ENCODE results near the gene MCCD1. TPM values are rescaled to one million over a fixed set of nuclear protein-coding genes. Genes with fewer than 3 reads are reported as not detected.

Gene MCCD1
- total RNA-seq, 2 donors from 2014 or later = not detected

DNA sequence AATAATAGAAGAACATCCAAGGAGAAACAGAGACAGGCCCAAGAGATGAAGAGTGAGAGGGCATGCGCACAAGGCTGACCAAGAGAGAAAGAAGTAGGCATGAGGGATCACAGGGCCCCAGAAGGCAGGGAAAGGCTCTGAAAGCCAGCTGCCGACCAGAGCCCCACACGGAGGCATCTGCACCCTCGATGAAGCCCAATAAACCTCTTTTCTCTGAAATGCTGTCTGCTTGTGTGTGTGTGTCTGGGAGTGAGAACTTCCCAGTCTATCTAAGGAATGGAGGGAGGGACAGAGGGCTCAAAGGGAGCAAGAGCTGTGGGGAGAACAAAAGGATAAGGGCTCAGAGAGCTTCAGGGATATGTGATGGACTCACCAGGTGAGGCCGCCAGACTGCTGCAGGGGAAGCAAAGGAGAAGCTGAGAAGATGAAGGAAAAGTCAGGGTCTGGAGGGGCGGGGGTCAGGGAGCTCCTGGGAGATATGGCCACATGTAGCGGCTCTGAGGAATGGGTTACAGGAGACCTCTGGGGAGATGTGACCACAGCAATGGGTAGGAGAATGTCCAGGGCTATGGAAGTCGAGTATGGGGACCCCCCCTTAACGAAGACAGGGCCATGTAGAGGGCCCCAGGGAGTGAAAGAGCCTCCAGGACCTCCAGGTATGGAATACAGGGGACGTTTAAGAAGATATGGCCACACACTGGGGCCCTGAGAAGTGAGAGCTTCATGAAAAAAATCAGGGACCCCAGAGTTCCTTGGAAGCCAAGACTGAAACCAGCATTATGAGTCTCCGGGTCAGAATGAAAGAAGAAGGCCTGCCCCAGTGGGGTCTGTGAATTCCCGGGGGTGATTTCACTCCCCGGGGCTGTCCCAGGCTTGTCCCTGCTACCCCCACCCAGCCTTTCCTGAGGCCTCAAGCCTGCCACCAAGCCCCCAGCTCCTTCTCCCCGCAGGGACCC is 45.6 kb downstream of the MCCD1 start:
- H3K36me3 ChIP-seq = no peaks in the 10 kb centered on the region
- H3K27me3 ChIP-seq = no peaks in the 10 kb centered on the region
- peak overlapping the region in 1 of 2 donors; percentile 35 for H3K27ac ChIP-seq
- no peak for DNase-seq (ENCODE audit: low spot score)
- H3K4me3 ChIP-seq = no peak overlapping the region
- H3K4me1 ChIP-seq = no peaks in the 10 kb centered on the region
- TF ChIP-seq, protein P1, sequence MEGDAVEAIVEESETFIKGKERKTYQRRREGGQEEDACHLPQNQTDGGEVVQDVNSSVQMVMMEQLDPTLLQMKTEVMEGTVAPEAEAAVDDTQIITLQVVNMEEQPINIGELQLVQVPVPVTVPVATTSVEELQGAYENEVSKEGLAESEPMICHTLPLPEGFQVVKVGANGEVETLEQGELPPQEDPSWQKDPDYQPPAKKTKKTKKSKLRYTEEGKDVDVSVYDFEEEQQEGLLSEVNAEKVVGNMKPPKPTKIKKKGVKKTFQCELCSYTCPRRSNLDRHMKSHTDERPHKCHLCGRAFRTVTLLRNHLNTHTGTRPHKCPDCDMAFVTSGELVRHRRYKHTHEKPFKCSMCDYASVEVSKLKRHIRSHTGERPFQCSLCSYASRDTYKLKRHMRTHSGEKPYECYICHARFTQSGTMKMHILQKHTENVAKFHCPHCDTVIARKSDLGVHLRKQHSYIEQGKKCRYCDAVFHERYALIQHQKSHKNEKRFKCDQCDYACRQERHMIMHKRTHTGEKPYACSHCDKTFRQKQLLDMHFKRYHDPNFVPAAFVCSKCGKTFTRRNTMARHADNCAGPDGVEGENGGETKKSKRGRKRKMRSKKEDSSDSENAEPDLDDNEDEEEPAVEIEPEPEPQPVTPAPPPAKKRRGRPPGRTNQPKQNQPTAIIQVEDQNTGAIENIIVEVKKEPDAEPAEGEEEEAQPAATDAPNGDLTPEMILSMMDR (IDR thresholded peaks at IDR 0.05) = no peak
- no peaks in the 10 kb centered on the region for H3K9me3 ChIP-seq

DNA sequence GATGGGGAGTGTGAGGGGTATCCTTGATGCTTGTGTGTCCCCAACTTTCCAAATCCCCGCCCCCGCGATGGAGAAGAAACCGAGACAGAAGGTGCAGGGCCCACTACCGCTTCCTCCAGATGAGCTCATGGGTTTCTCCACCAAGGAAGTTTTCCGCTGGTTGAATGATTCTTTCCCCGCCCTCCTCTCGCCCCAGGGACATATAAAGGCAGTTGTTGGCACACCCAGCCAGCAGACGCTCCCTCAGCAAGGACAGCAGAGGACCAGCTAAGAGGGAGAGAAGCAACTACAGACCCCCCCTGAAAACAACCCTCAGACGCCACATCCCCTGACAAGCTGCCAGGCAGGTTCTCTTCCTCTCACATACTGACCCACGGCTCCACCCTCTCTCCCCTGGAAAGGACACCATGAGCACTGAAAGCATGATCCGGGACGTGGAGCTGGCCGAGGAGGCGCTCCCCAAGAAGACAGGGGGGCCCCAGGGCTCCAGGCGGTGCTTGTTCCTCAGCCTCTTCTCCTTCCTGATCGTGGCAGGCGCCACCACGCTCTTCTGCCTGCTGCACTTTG is 46.7 kb downstream of the MCCD1 start, which contains the start of gene TNF:
TSS of gene TNF (plus strand) at position 231 of the 567 bp plus-strand sequence. CDS start at position 408, 177 bp downstream.
- peak within 1 kb of the TSS; percentile 35 to 39 for H3K27ac ChIP-seq
- H3K9me3 ChIP-seq = no peaks in the 10 kb centered on the region
- H3K36me3 ChIP-seq = no peaks in the 10 kb centered on the region
- peak; percentile 69 for DNase-seq (ENCODE audit: low spot score)
- TF ChIP-seq, protein P1 (IDR thresholded peaks at IDR 0.05) = no peak
- H3K4me3 ChIP-seq = peak within 1 kb of the TSS; percentile 25 to 42
- peaks cover 0 to 1% of the 10 kb centered on the region in 2 donors for H3K4me1 ChIP-seq
- no peaks in the 10 kb centered on the region for H3K27me3 ChIP-seq

DNA sequence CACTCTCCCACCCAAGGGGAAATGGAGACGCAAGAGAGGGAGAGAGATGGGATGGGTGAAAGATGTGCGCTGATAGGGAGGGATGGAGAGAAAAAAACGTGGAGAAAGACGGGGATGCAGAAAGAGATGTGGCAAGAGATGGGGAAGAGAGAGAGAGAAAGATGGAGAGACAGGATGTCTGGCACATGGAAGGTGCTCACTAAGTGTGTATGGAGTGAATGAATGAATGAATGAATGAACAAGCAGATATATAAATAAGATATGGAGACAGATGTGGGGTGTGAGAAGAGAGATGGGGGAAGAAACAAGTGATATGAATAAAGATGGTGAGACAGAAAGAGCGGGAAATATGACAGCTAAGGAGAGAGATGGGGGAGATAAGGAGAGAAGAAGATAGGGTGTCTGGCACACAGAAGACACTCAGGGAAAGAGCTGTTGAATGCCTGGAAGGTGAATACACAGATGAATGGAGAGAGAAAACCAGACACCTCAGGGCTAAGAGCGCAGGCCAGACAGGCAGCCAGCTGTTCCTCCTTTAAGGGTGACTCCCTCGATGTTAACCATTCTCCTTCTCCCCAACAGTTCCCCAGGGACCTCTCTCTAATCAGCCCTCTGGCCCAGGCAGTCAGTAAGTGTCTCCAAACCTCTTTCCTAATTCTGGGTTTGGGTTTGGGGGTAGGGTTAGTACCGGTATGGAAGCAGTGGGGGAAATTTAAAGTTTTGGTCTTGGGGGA is 47.4 kb downstream of the MCCD1 start:
- H3K27ac ChIP-seq = peak overlapping the region; percentile 35 to 39
- peak overlapping the region; percentile 25 to 42 for H3K4me3 ChIP-seq
- H3K4me1 ChIP-seq = peaks cover 0 to 5% of the 10 kb centered on the region in 2 donors
- TF ChIP-seq, protein P1 (IDR thresholded peaks at IDR 0.05) = no peak
- no peaks in the 10 kb centered on the region for H3K36me3 ChIP-seq
- H3K9me3 ChIP-seq = no peaks in the 10 kb centered on the region
- DNase-seq (ENCODE audit: low spot score) = no peak
- H3K27me3 ChIP-seq = no peaks in the 10 kb centered on the region

DNA sequence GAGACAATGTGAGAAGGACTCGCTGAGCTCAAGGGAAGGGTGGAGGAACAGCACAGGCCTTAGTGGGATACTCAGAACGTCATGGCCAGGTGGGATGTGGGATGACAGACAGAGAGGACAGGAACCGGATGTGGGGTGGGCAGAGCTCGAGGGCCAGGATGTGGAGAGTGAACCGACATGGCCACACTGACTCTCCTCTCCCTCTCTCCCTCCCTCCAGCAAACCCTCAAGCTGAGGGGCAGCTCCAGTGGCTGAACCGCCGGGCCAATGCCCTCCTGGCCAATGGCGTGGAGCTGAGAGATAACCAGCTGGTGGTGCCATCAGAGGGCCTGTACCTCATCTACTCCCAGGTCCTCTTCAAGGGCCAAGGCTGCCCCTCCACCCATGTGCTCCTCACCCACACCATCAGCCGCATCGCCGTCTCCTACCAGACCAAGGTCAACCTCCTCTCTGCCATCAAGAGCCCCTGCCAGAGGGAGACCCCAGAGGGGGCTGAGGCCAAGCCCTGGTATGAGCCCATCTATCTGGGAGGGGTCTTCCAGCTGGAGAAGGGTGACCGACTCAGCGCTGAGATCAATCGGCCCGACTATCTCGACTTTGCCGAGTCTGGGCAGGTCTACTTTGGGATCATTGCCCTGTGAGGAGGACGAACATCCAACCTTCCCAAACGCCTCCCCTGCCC is 48.3 kb downstream of the MCCD1 start:
- H3K27ac ChIP-seq = no peak overlapping the region
- no peaks in the 10 kb centered on the region for H3K9me3 ChIP-seq
- TF ChIP-seq, protein P1 (IDR thresholded peaks at IDR 0.05) = no peak
- no peaks in the 10 kb centered on the region for H3K36me3 ChIP-seq
- no peaks in the 10 kb centered on the region for H3K27me3 ChIP-seq
- no peak for DNase-seq (ENCODE audit: low spot score)
- H3K4me1 ChIP-seq = peaks cover 0 to 13% of the 10 kb centered on the region in 2 donors
- H3K4me3 ChIP-seq = no peak overlapping the region

DNA sequence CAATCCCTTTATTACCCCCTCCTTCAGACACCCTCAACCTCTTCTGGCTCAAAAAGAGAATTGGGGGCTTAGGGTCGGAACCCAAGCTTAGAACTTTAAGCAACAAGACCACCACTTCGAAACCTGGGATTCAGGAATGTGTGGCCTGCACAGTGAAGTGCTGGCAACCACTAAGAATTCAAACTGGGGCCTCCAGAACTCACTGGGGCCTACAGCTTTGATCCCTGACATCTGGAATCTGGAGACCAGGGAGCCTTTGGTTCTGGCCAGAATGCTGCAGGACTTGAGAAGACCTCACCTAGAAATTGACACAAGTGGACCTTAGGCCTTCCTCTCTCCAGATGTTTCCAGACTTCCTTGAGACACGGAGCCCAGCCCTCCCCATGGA is 48.8 kb downstream of the MCCD1 start:
- H3K9me3 ChIP-seq = no peaks in the 10 kb centered on the region
- H3K27ac ChIP-seq = no peak overlapping the region
- no peaks in the 10 kb centered on the region for H3K36me3 ChIP-seq
- no peaks in the 10 kb centered on the region for H3K27me3 ChIP-seq
- TF ChIP-seq, protein P1 (IDR thresholded peaks at IDR 0.05) = no peak
- no peak for DNase-seq (ENCODE audit: low spot score)
- H3K4me1 ChIP-seq = peaks cover 0 to 18% of the 10 kb centered on the region in 2 donors
- no peak overlapping the region for H3K4me3 ChIP-seq
